GM21390 (cell line): ENCODE results near the gene PUDP.
"Not testable (repeated sequence)": the region's sequence is repeated elsewhere in the genome, so short reads cannot be mapped to it uniquely, and the experiment has no call there.

ENCODE experiments used
- ATAC-seq: cut with Tn5 transposase; IDR thresholded peaks from one replicate; pipeline ENCODE4 v1.9.1; 2021; ENCODE audit not compliant: unreplicated experiment

Gene PUDP

GRCh38 chrX:7147978-7148854, at the start of gene PUDP:
PUDP (minus strand) TSS chrX:7148153; CDS start chrX:7148113, 40 bp downstream.
- ATAC-seq: peak; percentile 72

DNA sequence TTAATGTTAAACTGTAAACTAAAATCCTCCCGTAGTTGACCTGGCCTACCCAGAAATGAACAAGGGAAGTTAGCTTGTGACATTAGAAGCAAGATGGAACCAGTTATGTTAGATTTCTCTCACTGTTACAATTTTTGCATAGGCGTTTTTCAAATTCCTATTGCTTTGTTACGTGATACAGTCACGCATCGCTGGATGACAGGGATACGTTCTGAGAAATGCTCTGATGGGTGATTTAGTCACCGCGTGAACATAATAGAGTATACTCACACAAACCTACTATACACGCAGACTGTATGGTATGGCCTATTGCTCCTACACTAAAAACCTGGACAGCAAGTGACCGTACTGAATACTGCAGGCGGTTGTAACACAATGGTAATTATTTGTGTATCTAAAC, 46.7 kb upstream of the PUDP start:
- no peak for ATAC-seq

- ATAC-seq: no peak
Observed at GRCh38 chrX:7192871-7193270, 44.9 kb upstream of the PUDP start.

- no peak for ATAC-seq
Observed at GRCh38 chrX:7191681-7192110, 43.7 kb upstream of the PUDP start.

GRCh38 chrX:7190157-7190556, 42.2 kb upstream of the PUDP start:
- ATAC-seq: no peak

- ATAC-seq: no peak
Observed at GRCh38 chrX:7188672-7189071, 40.7 kb upstream of the PUDP start.

DNA sequence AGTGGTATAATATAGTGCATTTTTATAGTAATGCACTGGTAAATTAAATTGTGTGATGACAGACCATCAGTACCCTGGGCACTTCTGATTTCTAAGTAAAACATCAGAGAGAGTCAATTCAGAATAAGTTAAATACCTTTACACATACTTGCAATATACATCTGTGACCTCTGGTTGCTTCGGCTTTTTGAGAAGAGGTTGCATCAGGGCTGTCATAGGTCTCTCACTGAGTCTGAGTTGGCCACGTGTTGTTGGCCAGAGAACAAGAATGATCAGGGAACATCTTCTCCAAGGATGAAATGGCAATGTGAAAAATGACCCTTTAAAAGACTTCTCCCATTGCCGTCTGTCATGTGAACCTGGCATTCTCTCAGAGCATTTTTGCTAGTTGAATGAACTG, 36.9 kb upstream of the PUDP start:
- no peak for ATAC-seq

DNA sequence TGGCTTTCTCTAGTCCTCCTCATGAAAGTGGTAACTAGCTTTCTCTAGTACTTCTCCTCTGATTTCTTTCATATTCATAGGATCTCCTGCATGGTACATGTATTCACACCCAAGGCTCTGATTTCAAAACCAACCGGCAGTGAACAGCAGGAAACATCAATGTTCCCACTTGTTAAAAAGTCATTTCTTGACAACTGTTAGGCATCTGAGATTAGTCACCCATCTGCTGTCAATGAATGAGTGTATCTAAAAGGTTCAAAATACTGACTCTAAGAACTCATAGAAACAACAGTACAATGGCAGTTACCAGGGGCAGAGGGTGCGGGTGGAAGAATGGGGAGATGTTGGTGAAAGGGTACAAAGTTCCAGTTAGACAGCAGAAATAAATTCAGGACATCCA, 31.5 kb upstream of the PUDP start:
- no peak for ATAC-seq

- ATAC-seq: not testable (repeated sequence)
Observed at GRCh38 chrX:7178859-7179258, 30.9 kb upstream of the PUDP start.

DNA sequence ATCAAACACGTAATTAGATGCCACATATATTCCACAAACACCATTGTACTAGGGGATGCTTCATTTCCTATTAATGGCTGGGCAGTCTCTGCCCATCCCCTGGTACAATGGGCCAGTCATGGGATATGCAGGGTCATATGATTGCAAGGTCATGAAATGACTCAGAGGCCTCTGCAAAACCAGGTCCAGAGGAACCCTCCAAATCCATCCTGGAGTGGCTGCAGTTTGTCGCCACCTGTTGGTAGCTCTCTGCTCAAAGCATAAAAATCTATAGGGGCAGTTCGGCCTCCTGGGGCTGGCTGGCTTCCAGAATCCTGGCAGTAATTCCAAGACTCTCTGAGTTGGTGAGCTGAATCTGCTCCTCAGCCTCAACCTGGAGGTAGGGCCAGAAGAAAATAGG, 22.9 kb upstream of the PUDP start:
- no peak for ATAC-seq

DNA sequence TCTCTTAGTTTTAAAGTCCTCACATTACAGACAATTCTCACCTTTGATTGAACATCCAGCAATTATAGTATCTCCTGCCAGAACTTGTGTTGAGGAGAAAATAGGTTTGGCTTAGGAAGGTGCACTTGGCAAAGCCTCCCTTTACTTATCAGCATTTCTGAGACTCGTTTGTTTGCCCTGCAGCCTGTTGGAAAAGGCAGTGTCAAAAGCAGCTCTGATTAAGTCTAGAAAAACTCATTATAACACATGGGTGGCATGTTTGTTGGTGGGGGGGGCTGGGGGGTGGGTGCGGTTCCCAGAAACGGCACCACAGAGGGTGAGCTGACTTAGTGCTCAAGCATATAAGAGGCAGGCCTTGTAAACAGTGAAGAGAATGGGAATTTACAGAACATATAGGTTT, 21.7 kb upstream of the PUDP start:
- no peak for ATAC-seq

DNA sequence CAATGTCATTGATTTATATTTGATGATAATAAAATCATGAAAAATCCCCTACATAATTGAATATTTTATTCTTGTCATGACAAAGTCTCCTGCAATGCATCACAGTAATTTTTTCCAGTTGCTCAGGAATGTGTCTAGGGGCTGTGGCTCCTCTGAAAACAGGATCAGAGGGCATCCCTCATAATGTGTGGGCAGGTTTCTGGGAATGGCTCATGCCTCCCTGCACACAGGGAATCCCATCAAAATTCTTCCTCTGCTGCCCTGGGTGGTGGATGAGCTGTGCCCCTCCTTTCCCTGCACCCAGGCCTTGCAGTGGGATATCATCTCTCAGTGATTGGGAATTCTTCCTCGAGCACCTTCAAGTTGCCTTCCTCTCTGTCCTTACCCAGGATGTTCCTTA, 20.4 kb upstream of the PUDP start:
- no peak for ATAC-seq

DNA sequence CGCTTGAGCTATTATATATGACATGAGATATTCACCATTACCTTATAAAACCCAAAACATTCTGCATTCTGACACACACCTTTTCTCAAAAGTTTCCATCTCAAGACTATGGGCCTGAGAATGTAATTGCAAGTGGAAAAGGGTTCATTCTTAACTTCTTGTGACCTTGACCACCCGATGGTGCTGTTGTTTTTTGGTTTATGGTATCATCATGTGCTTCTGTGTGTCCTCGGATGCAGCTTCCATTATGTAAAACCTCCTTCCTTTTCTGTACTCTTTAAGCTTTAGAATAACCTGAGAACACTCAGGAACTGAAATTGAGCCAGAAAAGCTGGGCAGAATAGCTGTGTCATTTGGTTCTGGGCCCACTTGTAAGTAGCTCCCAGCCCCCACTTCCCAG, 16.2 kb upstream of the PUDP start:
- ATAC-seq: no peak

GRCh38 chrX:7163146-7163677, 15.3 kb upstream of the PUDP start:
- ATAC-seq: no peak

DNA sequence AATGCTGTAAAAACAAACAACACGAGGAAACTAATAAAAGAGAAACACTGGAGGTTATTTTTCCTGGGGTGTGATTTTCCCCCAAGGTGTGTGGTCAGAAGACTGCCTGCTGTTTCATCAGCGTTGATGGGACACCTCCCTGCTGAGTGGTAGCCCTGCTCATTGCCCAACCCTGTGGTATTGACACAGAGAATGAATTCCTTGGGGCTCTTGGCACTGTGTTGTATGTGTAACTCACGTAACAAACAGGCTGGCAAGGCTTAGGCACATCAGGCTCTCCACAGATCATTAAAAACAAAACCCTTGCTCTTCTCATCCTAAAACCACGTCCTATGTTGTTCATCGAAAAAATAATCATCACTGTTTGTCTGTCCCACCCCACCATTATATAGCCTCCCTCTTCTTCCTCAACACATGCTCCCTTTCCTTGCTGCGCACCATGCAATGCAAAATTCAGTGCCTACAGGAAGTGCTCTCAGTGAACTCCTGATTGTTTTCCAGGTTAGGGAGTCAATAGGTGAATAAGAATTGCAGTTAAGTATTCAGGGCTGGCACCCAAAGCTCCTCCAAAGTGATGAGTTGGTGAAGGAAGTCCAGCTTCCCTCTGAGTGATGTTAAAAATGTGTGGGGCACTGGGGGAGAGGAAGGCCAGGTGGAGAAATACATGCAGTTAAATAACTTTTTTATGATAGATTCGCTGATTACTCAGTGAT, 11.4 kb upstream of the PUDP start:
- ATAC-seq: no peak

- ATAC-seq: no peak
Observed at GRCh38 chrX:7158468-7158990, 10.6 kb upstream of the PUDP start.

GRCh38 chrX:7156879-7157278, 8.9 kb upstream of the PUDP start:
- no peak for ATAC-seq

DNA sequence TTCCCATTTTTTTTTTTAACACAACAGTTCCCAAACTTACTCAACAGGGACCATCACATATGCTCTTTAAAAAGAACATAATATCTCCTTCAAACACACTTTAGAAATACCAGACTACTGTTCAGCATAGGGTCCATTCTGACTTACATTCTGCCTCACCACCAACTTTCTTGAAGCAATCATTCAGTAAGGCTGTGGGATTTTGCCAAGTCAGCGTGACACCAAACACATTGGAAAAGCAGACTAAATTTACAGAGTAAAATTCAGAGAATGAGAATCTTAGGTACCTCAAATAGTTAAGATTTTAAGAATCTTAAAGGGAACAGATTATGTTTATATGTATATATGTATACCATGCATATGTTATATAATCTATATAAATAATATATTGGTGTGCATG, 7.2 kb upstream of the PUDP start:
- no peak for ATAC-seq

DNA sequence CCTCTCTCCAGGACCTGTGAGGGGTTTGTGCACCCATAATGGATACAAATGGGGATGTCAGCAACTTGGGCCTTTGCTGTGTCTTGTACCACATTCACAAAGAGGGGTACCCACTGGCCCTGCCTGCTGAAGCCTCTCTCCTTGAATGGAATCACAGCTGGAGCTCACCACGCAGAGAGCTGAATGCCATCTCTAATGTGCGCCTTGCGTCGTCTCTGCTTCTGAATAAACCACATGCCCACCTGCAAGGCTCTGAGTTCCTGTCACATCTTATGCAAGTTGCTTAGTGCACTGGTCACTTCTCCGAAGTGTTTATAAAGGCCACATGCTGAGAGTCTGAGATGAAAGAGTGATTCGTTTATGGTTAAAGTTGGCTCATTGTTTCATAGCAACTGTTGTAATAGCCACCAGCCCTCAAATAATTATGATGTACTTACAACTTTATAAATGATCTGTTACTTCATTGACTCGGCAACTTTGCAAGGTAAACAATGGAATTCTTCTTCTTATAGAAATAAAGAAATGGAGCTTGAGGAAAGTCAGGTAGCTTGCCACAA, 6.2 kb upstream of the PUDP start:
- ATAC-seq: no peak

DNA sequence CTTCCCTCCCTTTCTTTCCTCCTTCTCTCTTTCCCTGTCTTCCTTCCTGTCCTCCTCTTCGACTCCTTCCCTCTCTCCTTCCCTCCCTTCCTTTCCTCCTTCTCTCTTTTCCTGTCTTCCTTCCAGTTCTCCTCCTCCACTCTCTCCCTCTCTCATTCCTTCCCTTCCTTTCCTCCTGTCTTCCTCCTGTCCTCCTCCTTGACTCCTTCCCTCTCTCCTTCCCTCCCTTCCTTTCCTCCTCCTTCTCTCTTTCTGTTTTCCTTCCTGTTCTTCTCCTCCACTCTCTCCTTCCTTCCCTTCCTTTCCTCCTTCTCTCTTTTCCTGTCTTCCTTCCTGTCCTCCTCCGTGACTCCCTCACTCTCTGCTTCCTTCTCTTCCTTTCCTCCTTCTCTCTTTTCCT, 5.3 kb upstream of the PUDP start:
- ATAC-seq: no peak

DNA sequence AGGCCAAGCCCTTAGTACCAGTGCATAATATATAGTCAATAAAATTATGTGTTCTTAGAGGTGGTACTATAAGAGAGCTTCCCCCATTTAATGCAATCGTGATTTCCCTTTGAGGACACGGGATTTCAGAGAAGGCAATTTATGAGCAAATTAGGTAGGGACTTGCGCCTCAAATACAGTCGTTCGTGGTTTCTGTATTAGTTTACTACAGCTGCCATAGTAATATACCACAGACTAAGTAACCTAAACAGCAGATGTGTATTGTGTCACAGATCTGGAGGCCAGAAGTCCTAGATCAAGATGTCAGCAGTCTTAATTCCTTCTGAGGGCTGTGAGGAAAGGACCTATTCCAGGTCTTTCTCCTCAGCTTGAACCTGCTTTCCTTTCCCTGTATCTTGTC, 1.5 kb upstream of the PUDP start:
- no peak for ATAC-seq
